Trophoblast cell (in vitro differentiated cells and primary cell): ENCODE results near the gene VGLL3.

ENCODE experiments used
- DNase-seq, 2 donors: peaks; one replicate each; pipeline ENCODE4 v3.0.0-alpha.2; 2016
- H2AFZ ChIP-seq: 2 replicates; pipeline ENCODE4 v1.6.1; 2013; ENCODE audit warnings: low read length, moderate library complexity, mild to moderate bottlenecking; ENCODE audit not compliant: insufficient read depth, poor library complexity
- H2AK5ac ChIP-seq: 2 replicates; pipeline ENCODE4 v1.6.1; 2013; ENCODE audit warnings: mild to moderate bottlenecking, low read length
- H2BK120ac ChIP-seq: 2 replicates; pipeline ENCODE4 v1.6.1; 2013; ENCODE audit warnings: low read length, mild to moderate bottlenecking, moderate library complexity; ENCODE audit not compliant: insufficient read depth, poor library complexity
- H2BK12ac ChIP-seq: 2 replicates; pipeline ENCODE4 v1.6.1; 2013; ENCODE audit warnings: mild to moderate bottlenecking, low read length, moderate library complexity
- H2BK5ac ChIP-seq: 2 replicates; pipeline ENCODE4 v1.6.1; 2013; ENCODE audit warnings: low read length, low read depth, moderate library complexity, mild to moderate bottlenecking; ENCODE audit not compliant: poor library complexity
- H3K14ac ChIP-seq: 2 replicates; pipeline ENCODE4 v1.6.1; 2013; ENCODE audit warnings: mild to moderate bottlenecking, low read length
- H3K18ac ChIP-seq: 2 replicates; pipeline ENCODE4 v1.6.1; 2013; ENCODE audit warnings: mild to moderate bottlenecking, low read length
- H3K23ac ChIP-seq: 2 replicates; pipeline ENCODE4 v1.6.1; 2013; ENCODE audit warnings: low read length
- H3K27ac ChIP-seq: 2 replicates; pipeline ENCODE4 v1.5.1; 2013; ENCODE audit warnings: low read depth, mild to moderate bottlenecking, inconsistent platforms, low read length, moderate library complexity
- H3K27me3 ChIP-seq: 2 replicates; pipeline ENCODE4 v1.6.1; 2013; ENCODE audit warnings: inconsistent platforms, mild to moderate bottlenecking, low read length, moderate library complexity; ENCODE audit not compliant: insufficient read depth
- H3K36me3 ChIP-seq, 2 experiments: 1 replicate in 1 of 2; 2 replicates in 1 of 2; pipeline ENCODE4 v1.6.1; 2013; ENCODE audit warnings: low read length in 2 of 2, mild to moderate bottlenecking in 2 of 2, moderate library complexity in 1 of 2; ENCODE audit not compliant: insufficient read depth in 2 of 2, control insufficient read depth in 1 of 2
- H3K4ac ChIP-seq: 2 replicates; pipeline ENCODE4 v1.6.1; 2013; ENCODE audit warnings: low read depth, mild to moderate bottlenecking, low read length, moderate library complexity
- H3K4me1 ChIP-seq, 2 experiments: 1 replicate in 1 of 2; 2 replicates in 1 of 2; pipeline ENCODE4 v1.6.1; 2013; ENCODE audit warnings: low read length in 2 of 2, mild to moderate bottlenecking in 2 of 2, moderate library complexity in 1 of 2; ENCODE audit not compliant: insufficient read depth in 2 of 2, control insufficient read depth in 1 of 2
- H3K4me2 ChIP-seq: 2 replicates; pipeline ENCODE4 v1.6.1; 2013; ENCODE audit warnings: inconsistent platforms, mild to moderate bottlenecking, low read length, moderate library complexity
- H3K4me3 ChIP-seq: 2 replicates; pipeline ENCODE4 v1.5.1; 2013; ENCODE audit warnings: mild to moderate bottlenecking, low read depth, low read length, inconsistent platforms
- H3K79me1 ChIP-seq: one replicate; pipeline ENCODE4 v1.6.1; 2013; ENCODE audit warnings: low read length
- H3K79me2 ChIP-seq: 2 replicates; pipeline ENCODE4 v1.6.1; 2013; ENCODE audit warnings: low read length, mild to moderate bottlenecking; ENCODE audit not compliant: control insufficient read depth, insufficient read depth, poor library complexity
- H3K9ac ChIP-seq: 2 replicates; pipeline ENCODE4 v1.6.1; 2013; ENCODE audit warnings: mild to moderate bottlenecking, low read length
- H3K9me3 ChIP-seq: 2 replicates; pipeline ENCODE4 v1.6.1; 2013; ENCODE audit warnings: low read depth, mild to moderate bottlenecking, control low read depth, inconsistent platforms, low read length; ENCODE audit not compliant: insufficient read depth
- H4K12ac ChIP-seq: 2 replicates; pipeline ENCODE4 v1.6.1; 2013; ENCODE audit warnings: low read depth, mild to moderate bottlenecking, low read length, moderate library complexity
- H4K8ac ChIP-seq: 2 replicates; pipeline ENCODE4 v1.6.1; 2013; ENCODE audit warnings: low read depth, mild to moderate bottlenecking, low read length, moderate library complexity
- H4K91ac ChIP-seq: one replicate; pipeline ENCODE4 v1.6.1; 2013; ENCODE audit warnings: low read depth, mild to moderate bottlenecking, low read length, moderate library complexity
- WGBS: extraction: QIAGEN DNeasy Blood & Tissue Kit; methylation state at CpG from one replicate; pipeline ENCODE4 v1.1.7; 2013; ENCODE audit warnings: missing lambda C conversion rate; ENCODE audit not compliant: insufficient read length, insufficient coverage; ENCODE audit errors: extremely low coverage; 5-methylcytosine and 5-hydroxymethylcytosine counted together

VGLL3 gene

DNA sequence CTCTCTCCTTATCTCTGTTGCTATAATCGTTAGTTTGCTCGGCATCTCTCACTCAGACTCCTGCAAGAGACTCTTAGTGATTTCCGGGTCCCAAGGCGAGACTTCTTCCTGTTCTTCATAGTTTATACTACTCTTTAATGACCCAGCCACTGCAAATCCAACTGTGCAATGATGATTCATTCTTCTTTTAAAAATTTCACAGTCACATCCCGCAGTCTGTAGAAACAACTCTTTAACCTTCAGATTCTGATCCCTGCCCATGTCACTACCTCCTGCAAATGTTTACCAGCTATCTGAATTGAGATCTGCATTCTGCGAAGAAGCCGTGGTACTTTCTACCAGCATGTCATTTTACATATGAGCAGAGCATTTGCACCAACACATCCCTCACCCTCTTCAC is 2.8 kb upstream of the VGLL3 start:
- Histone ChIP-seq H4K8ac (no peak overlapping the region), H3K79me1 (peaks cover 11% of the 10 kb centered on the region), H3K4ac (no peak overlapping the region), H4K91ac (no peak overlapping the region), H3K4me3 (no peak overlapping the region), H2BK5ac (no peak overlapping the region), H3K27ac (no peak overlapping the region), H3K9ac (no peak overlapping the region), H2AFZ (no peak overlapping the region), H2AK5ac (no peak overlapping the region), H3K27me3 (no peaks in the 10 kb centered on the region), H4K12ac (no peak overlapping the region), H3K14ac (no peak overlapping the region), H3K4me2 (no peak overlapping the region), H3K23ac (no peak overlapping the region), H3K4me1 (peaks cover 4 to 14% of the 10 kb centered on the region in 2 experiments), H3K79me2 (peaks cover 2% of the 10 kb centered on the region), H3K9me3 (no peaks in the 10 kb centered on the region), H3K18ac (no peak overlapping the region), H2BK12ac (no peak overlapping the region), H2BK120ac (no peak overlapping the region), H3K36me3 (no peaks in the 10 kb centered on the region)
- peak; percentile 79 to 92 for DNase-seq
- no CpG with 5 or more reads among the region's 7 CpGs for WGBS

DNA sequence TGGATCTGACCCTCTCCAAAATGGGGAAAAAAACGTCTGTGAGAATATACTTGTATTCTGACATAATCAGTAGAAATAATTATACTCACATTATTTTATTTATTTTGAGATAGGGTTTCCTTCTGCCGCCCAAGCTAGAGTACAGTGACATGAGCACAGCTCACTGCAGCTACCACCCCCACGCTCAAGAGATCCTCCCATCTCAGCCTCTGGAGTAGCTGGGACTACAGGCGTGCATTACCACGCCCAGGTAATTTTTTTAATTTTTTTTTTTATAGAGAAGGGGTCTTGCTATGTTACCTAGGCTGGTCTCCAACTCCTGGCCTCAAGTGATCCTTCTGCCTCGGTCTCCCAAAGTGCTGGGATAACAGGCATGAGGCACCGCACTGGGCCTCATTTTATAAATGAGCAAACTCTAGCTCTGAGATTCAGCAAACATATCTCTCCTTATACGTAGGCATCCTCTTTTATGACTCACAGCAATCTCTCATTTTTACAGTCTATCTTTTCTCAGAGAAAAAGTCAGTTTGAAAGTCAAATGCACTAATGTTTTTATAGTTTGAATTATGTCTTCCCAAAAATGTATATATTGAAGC is 989 bp upstream of the VGLL3 start:
- H3K9me3 ChIP-seq, result no peaks in the 10 kb centered on the region
- H2BK12ac ChIP-seq, result no peak overlapping the region
- H3K4me2 ChIP-seq, result peak overlapping the region; percentile 68
- H3K4ac ChIP-seq, result no peak overlapping the region
- no peak overlapping the region for H3K23ac ChIP-seq
- no peak overlapping the region for H4K91ac ChIP-seq
- peaks cover 2% of the 10 kb centered on the region for H3K79me2 ChIP-seq
- no peaks in the 10 kb centered on the region for H3K27me3 ChIP-seq
- H2AFZ ChIP-seq, result no peak overlapping the region
- H3K4me1 ChIP-seq, result peaks cover 3 to 12% of the 10 kb centered on the region in 2 experiments
- no peak overlapping the region for H4K8ac ChIP-seq
- H3K9ac ChIP-seq, result no peak overlapping the region
- peak in 1 of 2 donors; percentile 64 for DNase-seq
- no peak overlapping the region for H3K14ac ChIP-seq
- H3K79me1 ChIP-seq, result peaks cover 10% of the 10 kb centered on the region
- H3K27ac ChIP-seq, result no peak overlapping the region
- H2BK5ac ChIP-seq, result no peak overlapping the region
- H3K18ac ChIP-seq, result no peak overlapping the region
- no peak overlapping the region for H4K12ac ChIP-seq
- no peak overlapping the region for H2BK120ac ChIP-seq
- no peak overlapping the region for H3K4me3 ChIP-seq
- no CpG with 5 or more reads among the region's 8 CpGs for WGBS
- no peak overlapping the region for H2AK5ac ChIP-seq
- H3K36me3 ChIP-seq, result no peaks in the 10 kb centered on the region

DNA sequence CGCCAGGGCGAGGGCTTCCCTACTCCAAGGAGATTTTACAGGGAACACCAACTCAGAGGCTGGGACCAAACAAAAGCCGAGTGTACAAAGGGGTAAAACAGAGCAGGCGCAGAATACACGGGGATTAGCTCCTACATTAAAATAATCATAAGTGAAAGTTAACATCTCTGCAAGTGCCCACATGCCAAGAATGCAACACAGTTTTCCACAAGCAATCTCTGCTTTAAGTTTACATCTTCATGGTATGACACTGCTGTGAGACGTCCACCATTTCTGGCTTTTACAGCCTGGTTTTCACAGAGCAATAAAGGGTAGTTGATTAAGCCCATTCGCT is 500 bp upstream of the VGLL3 start:
- peak overlapping the region; percentile 80 for H3K4me3 ChIP-seq
- H3K4me1 ChIP-seq, result peaks cover 2 to 11% of the 10 kb centered on the region in 2 experiments
- H3K4ac ChIP-seq, result no peak overlapping the region
- H2AK5ac ChIP-seq, result no peak overlapping the region
- no peak overlapping the region for H4K91ac ChIP-seq
- WGBS, result no CpG with 5 or more reads among the region's 7 CpGs
- H3K9ac ChIP-seq, result no peak overlapping the region
- H3K27me3 ChIP-seq, result no peaks in the 10 kb centered on the region
- H3K18ac ChIP-seq, result no peak overlapping the region
- no peak for DNase-seq
- peaks cover 2% of the 10 kb centered on the region for H3K79me2 ChIP-seq
- peak overlapping the region; percentile 64 for H3K27ac ChIP-seq
- no peaks in the 10 kb centered on the region for H3K36me3 ChIP-seq
- H3K9me3 ChIP-seq, result no peaks in the 10 kb centered on the region
- H3K14ac ChIP-seq, result no peak overlapping the region
- H4K8ac ChIP-seq, result peak overlapping the region; percentile 43
- H2AFZ ChIP-seq, result peak overlapping the region; percentile 81
- H2BK12ac ChIP-seq, result no peak overlapping the region
- no peak overlapping the region for H3K23ac ChIP-seq
- H3K79me1 ChIP-seq, result peaks cover 9% of the 10 kb centered on the region
- H3K4me2 ChIP-seq, result peak overlapping the region; percentile 68
- no peak overlapping the region for H2BK120ac ChIP-seq
- H4K12ac ChIP-seq, result no peak overlapping the region
- no peak overlapping the region for H2BK5ac ChIP-seq

DNA sequence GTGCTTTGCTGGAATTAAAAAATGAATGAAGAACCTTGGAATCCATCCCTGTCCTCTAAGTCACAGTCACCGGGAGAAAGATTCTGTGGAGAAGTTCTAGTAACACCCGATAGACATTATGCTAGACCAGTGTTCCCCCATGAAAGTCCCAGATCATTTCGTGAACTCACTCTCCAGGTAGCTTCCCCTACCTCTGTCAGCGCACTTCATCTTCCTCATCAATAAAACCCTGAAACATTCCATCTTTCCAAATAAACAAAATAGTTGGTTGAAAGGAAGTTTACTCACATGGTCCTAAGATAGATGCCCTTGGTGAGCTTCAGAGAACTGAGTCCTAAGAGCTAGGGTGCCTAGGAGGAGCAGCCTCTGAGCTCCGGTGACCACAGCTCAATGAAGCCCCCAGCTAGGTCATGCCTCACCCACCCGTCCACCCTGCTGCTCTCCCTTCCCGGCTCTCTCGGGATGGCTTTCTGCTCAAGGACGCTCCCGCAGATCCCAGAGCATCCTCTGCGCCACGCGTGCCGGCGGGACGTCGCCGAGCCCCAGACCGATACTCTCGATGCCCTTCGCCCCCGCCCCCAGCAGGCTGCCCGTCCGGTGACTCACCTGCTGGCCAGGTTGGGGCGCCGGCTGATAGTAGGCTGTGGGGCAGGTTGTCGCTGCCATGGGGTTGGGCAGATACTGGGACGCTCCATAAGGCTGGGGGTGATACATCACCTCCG is 776 bp downstream of the VGLL3 start:
- no peak overlapping the region for H2AK5ac ChIP-seq
- peak overlapping the region; percentile 16 for H3K18ac ChIP-seq
- peaks cover 0 to 7% of the 10 kb centered on the region in 2 experiments for H3K4me1 ChIP-seq
- H3K79me1 ChIP-seq, result peaks cover 9% of the 10 kb centered on the region
- H2BK5ac ChIP-seq, result peak overlapping the region; percentile 33
- peak overlapping the region; percentile 78 for H2BK120ac ChIP-seq
- peak overlapping the region; percentile 81 for H2AFZ ChIP-seq
- H3K14ac ChIP-seq, result peak overlapping the region; percentile 40
- H3K36me3 ChIP-seq, result no peaks in the 10 kb centered on the region
- peaks cover 2% of the 10 kb centered on the region for H3K79me2 ChIP-seq
- no peak overlapping the region for H3K23ac ChIP-seq
- peak overlapping the region; percentile 68 for H3K4me2 ChIP-seq
- no peaks in the 10 kb centered on the region for H3K9me3 ChIP-seq
- peak overlapping the region; percentile 80 for H3K4me3 ChIP-seq
- no peaks in the 10 kb centered on the region for H3K27me3 ChIP-seq
- peak; percentile 59 to 70 for DNase-seq
- WGBS, result no CpG with 5 or more reads among the region's 29 CpGs
- peak overlapping the region; percentile 34 for H2BK12ac ChIP-seq
- peak overlapping the region; percentile 64 for H3K27ac ChIP-seq
- H3K4ac ChIP-seq, result peak overlapping the region; percentile 37
- peak overlapping the region; percentile 33 for H4K8ac ChIP-seq
- peak overlapping the region; percentile 0 for H4K12ac ChIP-seq
- peak overlapping the region; percentile 0 for H3K9ac ChIP-seq
- H4K91ac ChIP-seq, result peak overlapping the region; percentile 58
